NCI-H1092 (cell line): ENCODE results near the gene MGLL.
A peak's percentile ranks its signal among the peaks of the same experiment; 100 is the strongest.

Experiments
- DNase-seq: peaks from one replicate; lab custom pipeline; 2025; lab: John Stamatoyannopoulos, UW

Gene MGLL

DNA sequence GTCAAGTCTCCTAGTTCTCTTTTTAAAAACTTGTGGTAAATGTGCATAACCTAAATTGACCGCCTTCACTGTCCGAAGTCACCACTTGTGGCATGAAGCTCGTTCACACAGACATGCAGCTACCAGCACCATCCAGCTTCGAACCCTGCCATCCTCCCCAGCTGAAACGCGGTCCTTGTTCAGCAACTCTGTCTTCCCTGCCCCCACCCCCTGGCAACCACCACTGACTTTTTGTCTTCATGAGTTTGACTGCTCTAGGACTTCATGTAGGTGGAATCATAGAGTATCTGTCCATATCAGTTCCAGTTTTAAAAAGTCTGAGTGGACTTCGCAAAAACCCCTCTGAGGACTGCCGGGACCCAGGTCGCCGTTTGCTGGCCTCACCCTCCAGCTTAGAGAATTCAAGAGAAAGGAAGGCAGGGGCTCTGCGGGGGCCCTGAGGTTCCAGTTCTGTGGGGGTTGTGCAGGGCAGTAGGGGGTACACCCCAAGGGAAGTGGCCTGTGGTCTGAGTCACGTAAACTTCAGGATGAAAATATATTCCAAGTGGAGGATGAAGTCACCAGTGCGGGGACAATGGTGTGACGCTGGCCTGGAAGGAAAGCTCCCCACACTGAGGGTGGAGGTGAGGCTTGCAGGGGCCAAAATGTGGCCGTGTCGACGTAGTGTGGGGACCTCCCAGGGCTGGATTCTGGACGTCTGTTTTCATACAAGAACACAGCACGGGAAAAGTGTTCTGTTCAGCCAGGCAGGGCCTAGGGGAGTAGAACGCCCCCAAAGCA, 82.0 kb downstream of the MGLL start:
- no peak for DNase-seq

DNA sequence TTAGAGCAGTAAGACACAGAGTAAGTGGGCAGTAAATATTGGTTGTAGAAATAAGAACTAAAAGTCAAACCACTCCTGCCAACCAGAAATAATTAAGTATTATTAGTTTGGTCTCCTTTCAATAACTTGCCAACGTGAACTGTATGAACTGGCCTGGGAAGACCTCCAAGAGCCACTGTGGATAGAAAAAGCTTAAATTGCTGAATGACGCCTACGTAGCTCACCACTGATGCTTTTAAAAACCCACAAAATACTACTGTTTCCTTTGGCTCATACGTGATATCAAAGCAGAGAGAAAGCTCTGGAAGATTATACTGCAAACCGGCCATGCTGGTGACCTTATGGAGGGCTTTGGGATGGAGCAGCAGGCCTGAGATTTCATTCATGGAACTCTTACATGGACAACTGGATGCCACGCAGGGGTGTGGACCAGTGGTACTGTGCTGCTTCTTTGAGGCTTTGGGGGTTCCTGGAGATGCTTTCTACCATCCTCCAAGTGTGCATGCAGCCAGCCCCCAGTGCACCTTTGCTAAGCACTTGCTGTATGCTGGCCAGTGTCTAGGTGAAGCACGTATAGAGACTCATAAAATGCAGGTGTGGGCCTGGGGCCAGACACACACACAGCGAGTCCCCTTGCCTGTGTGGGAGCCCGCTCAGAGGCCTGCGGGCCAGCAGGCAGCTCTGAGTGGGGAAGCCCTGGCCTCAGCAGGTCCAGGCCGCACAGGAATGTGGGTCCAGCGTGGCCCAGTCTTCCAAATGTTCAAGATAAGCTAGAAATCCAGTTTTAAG, 82.8 kb downstream of the MGLL start:
- DNase-seq = no peak

- no peak for DNase-seq
Measured at GRCh38 chr3:127738192-127738840, 84.0 kb downstream of the MGLL start.

- no peak for DNase-seq
Measured at GRCh38 chr3:127736801-127737539, 85.3 kb downstream of the MGLL start.

- no peak for DNase-seq
Measured at GRCh38 chr3:127735767-127736693, 86.3 kb downstream of the MGLL start.

DNA sequence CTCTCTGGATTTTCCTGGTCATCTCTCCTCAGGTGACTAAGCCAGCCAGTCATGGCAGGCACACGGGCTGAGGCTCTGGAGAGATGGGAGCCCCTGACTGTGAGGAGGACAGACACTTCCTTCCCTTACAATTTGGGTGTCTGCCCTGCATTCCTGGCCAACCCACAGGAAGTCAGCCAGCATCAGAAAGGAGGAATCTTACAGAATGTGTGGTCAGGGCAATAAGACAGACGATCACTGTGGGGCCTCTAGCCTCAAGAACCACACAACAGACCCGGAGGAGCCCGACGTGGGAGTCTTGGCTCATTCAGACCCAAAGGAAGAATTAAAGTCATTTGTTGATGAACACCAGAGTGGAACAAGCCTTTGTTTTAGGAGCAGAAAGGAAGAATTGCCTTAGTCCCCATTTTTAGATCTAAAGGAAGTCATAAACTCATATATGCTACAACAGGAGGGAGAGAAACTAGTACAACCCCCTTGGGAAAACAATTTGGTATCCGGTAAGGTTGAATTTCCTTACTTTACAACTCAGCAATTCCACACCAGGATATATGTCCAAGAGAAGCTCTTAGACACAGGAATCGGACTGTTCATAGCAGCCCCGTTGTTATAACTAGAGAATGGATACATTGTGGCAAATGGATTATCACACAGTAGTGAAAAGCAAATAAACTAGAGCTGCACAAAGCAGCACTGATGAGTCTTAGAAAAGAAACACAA, 87.4 kb downstream of the MGLL start:
- DNase-seq = no peak

- DNase-seq = no peak
Measured at GRCh38 chr3:127734181-127734720, 88.1 kb downstream of the MGLL start.

- no peak for DNase-seq
Measured at GRCh38 chr3:127733781-127734180, 88.5 kb downstream of the MGLL start.

GRCh38 chr3:127732879-127733350, 89.4 kb downstream of the MGLL start:
- no peak for DNase-seq

GRCh38 chr3:127732303-127732702, 90.0 kb downstream of the MGLL start:
- no peak for DNase-seq

DNA sequence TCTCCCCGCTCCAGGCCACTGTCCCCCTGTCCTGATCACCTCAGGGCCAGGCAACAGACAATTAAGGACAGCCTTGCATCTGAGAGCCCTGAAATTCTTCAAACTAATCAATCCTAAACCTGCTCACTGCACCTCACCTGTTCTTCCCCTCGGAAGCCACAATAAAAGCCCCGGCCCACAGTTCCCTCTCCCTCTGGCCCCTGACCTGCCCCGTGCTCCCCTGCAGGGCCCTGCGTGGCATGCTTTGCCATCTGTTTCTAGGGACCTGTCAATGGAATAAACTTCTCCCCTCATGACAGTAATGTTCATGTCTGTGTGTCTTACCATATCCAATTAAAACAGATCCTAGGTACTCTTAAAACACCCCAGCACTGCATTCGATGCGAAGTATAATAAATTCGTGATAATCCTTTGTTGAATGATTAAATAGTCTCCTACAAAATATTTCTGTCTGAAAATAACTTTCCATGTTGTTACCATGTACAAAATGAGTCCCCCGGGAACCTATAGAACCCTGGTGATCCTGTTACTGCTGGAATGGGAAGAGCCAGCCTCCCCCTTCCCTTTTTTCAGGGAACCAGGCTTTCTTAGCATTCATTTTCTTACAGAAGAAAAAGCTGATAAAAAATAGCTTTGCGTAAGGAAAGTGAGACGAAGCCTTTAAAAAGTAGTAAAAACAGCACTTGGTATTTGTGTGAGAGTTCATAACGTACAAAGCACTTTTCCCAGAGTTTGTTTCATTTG, 90.6 kb downstream of the MGLL start:
- no peak for DNase-seq

- no peak for DNase-seq
Measured at GRCh38 chr3:127730666-127731295, 91.5 kb downstream of the MGLL start.

DNA sequence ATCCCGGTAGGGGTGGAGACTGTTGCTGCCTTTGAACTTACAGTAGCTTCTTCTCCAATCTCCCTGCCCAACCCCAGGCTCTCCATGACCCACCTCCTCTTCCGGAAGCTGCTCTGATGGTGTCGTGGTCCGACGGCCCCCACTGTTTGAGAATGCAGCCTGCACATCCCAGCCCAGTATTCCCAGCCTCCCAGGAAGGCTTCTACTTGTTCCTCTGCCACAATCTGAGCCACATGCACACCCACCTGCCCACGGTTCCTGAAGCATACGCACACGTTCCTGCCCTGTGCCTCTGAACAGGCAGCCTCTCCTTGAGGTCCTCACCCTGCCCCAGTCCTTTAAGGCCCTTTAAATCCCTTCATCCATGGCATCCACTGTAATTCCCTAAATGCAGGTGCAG, 92.1 kb downstream of the MGLL start:
- no peak for DNase-seq

DNA sequence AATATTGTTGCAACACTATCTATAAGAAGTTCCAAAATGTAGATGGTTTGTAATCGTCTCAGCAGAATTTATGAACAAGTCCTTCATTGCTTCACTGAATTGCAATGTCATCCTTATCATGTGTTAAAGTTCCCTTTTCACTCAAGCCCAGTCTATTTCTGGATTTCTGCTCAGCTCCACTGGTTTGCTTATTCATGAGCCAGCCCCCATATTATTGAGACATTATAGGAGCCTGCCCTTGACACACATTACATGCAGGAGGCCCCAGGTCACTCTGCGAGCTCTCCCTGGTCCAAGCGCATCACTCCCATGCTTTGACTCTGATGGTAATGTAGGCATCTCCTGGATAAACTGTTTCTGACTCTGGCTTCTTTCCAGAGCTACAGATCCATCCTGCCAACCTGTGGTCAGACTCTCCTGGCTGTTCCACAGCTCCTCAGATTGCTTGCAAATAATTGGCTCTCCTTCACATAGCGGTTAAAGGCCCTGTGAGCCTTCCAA, 92.7 kb downstream of the MGLL start:
- DNase-seq = no peak

DNA sequence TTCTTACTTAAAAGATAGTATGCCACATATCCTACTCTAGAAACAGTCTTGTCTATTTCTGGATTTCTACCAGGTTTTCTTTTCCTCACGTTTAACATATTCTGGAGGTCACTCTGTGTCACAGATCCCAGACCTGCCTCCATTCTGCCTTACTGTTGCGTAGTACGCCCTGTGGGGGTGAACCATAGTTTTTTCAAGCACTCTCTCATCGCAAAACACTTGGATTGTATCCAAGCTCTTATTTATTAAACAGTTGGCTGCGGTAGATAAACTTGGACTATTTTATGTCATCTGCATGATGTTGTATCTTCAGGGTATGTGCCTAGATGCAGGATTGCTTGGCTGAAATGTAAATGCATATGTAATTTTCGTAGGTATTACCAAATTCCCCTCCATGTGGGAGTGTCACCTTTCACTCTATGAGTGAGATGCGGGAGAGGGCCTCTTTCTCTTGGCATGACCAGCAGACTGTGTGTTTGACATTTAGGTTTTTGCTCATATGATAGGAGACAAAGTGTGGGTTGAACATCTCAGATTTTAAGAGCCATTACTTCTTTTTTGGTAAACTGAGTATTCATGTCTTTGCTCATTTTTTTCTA, 93.8 kb downstream of the MGLL start:
- DNase-seq = no peak

- DNase-seq = no peak
Measured at GRCh38 chr3:127726894-127727293, 95.4 kb downstream of the MGLL start.

GRCh38 chr3:127723011-127723567, 99.2 kb downstream of the MGLL start:
- DNase-seq = peak; percentile 85
